Type B pancreatic cell (in vitro differentiated cells): ENCODE measurements around the gene ALDH9A1. TPM values are rescaled to one million over a fixed set of nuclear protein-coding genes. Genes with fewer than 3 reads are reported as not detected.

Experiments used
- DNase-seq: peaks from one replicate; pipeline ENCODE4 v3.0.0; 2021; ENCODE audit warnings: mixed read lengths; ENCODE audit not compliant: unreplicated experiment; ENCODE audit errors: extremely low spot score
- H3K27ac Mint-ChIP-seq: 2 replicates; pipeline ENCODE4 v1.8.0; 2021; ENCODE audit warnings: mild to moderate bottlenecking, mixed read lengths
- H3K27me3 Mint-ChIP-seq: 2 replicates; pipeline ENCODE4 v1.8.0; 2021; ENCODE audit warnings: mixed read lengths
- H3K36me3 Mint-ChIP-seq: 2 replicates; pipeline ENCODE4 v1.8.0; 2021; ENCODE audit warnings: mixed read lengths
- H3K4me1 Mint-ChIP-seq: one replicate; pipeline ENCODE4 v1.8.0; 2021; ENCODE audit warnings: mixed read lengths; ENCODE audit not compliant: unreplicated experiment
- H3K4me3 Mint-ChIP-seq: 2 replicates; pipeline ENCODE4 v1.8.0; 2021; ENCODE audit warnings: mild to moderate bottlenecking, mixed read lengths
- H3K9me3 Mint-ChIP-seq: 2 replicates; pipeline ENCODE4 v1.8.0; 2021; ENCODE audit warnings: mixed read lengths
- total RNA-seq: library from RNA; stranded (reverse); gene quantifications from 2 replicates; pipeline ENCODE4 v1.2.1, GENCODE V29; 2021; ENCODE audit warnings: low replicate concordance
- TF ChIP-seq, protein P1 (sequence below): fragments of 200-600 bp; sonication (generic); conservative IDR thresholded peaks from 2 replicates; pipeline ENCODE4 v1.5.0; 2021; ENCODE audit warnings: antibody characterized with exemption, mild to moderate bottlenecking

The ALDH9A1 gene
- total RNA-seq, 1 donor from 2014 or later = 57.8 TPM

GRCh38 chr1:165629848-165630628 is 68.3 kb downstream of the ALDH9A1 start:
- Mint-ChIP-seq H3K9me3 (no peaks in the 10 kb centered on the region), H3K27me3 (no peaks in the 10 kb centered on the region), H3K27ac (no peak overlapping the region), H3K36me3 (no peaks in the 10 kb centered on the region), H3K4me3 (no peak overlapping the region), H3K4me1 (peaks cover 17% of the 10 kb centered on the region)
- TF ChIP-seq, protein P1, sequence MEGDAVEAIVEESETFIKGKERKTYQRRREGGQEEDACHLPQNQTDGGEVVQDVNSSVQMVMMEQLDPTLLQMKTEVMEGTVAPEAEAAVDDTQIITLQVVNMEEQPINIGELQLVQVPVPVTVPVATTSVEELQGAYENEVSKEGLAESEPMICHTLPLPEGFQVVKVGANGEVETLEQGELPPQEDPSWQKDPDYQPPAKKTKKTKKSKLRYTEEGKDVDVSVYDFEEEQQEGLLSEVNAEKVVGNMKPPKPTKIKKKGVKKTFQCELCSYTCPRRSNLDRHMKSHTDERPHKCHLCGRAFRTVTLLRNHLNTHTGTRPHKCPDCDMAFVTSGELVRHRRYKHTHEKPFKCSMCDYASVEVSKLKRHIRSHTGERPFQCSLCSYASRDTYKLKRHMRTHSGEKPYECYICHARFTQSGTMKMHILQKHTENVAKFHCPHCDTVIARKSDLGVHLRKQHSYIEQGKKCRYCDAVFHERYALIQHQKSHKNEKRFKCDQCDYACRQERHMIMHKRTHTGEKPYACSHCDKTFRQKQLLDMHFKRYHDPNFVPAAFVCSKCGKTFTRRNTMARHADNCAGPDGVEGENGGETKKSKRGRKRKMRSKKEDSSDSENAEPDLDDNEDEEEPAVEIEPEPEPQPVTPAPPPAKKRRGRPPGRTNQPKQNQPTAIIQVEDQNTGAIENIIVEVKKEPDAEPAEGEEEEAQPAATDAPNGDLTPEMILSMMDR = no peak
- no peak for DNase-seq

DNA sequence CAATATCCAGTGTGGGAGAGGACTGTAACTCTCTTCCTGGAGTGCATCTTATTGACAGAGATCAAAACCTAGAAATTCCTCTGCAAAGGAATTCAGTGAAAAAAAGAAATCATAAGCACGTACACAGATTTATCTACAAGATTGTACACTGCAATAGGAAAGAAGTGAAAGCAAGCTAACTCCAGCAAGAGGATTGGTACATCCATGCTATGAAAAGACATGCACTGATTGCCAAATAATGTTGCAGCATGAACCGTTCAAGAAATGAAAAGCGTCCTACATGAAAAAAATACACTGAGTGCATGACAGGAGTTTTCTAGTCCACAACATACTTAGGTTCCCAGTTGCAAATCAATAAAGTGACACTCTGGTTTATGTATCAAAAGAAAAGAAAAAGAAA is 69.2 kb downstream of the ALDH9A1 start:
- H3K27ac Mint-ChIP-seq = no peak overlapping the region
- no peak for DNase-seq
- TF ChIP-seq, protein P1 = no peak
- peak overlapping the region; percentile 46 for H3K4me3 Mint-ChIP-seq
- H3K27me3 Mint-ChIP-seq = no peaks in the 10 kb centered on the region
- H3K9me3 Mint-ChIP-seq = no peaks in the 10 kb centered on the region
- peaks cover 12% of the 10 kb centered on the region for H3K4me1 Mint-ChIP-seq
- H3K36me3 Mint-ChIP-seq = no peaks in the 10 kb centered on the region

GRCh38 chr1:165628147-165628822 is 70.1 kb downstream of the ALDH9A1 start:
- H3K9me3 Mint-ChIP-seq = no peaks in the 10 kb centered on the region

DNA sequence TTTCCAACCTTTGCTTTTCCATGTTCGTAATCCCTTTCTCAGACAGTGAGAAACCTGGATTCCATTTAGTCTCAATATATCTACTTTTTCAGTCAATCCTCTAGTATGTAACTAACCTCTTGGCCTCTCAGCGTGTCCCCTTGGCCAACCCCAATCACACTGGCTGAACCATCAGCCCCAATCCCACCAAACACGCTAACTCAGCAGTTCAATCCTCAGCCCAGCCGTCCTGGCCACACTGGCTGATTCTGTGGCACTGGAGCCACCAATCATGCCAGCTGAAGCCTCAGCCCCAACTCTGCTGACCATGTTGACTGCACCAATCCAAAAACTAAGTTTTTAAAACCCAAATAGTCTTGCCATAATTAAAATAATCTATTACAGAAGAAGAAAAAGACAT is 73.9 kb downstream of the ALDH9A1 start:
- H3K27me3 Mint-ChIP-seq = peaks cover 7% of the 10 kb centered on the region
- H3K4me3 Mint-ChIP-seq = no peak overlapping the region

More at GRCh38 chr1:165628147-165628822, 70.1 kb downstream of the ALDH9A1 start:
- Mint-ChIP-seq H3K4me3 (peak overlapping the region; percentile 51), H3K27me3 (no peaks in the 10 kb centered on the region), H3K4me1 (peaks cover 6% of the 10 kb centered on the region), H3K27ac (no peak overlapping the region), H3K36me3 (no peaks in the 10 kb centered on the region)
- TF ChIP-seq, protein P1 = no peak
- no peak for DNase-seq

GRCh38 chr1:165623624-165624023 is 74.7 kb downstream of the ALDH9A1 start:
- no peak overlapping the region for H3K27ac Mint-ChIP-seq
- H3K4me1 Mint-ChIP-seq = peaks cover 6% of the 10 kb centered on the region
- no peaks in the 10 kb centered on the region for H3K36me3 Mint-ChIP-seq
- peaks cover 7% of the 10 kb centered on the region for H3K27me3 Mint-ChIP-seq
- H3K4me3 Mint-ChIP-seq = no peak overlapping the region
- no peaks in the 10 kb centered on the region for H3K9me3 Mint-ChIP-seq
- no peak for DNase-seq
- TF ChIP-seq, protein P1 = no peak

More for the DNA sequence above, 73.9 kb downstream of the ALDH9A1 start:
- no peaks in the 10 kb centered on the region for H3K9me3 Mint-ChIP-seq
- H3K27ac Mint-ChIP-seq = no peak overlapping the region
- TF ChIP-seq, protein P1 = no peak
- H3K4me1 Mint-ChIP-seq = peaks cover 6% of the 10 kb centered on the region
- no peaks in the 10 kb centered on the region for H3K36me3 Mint-ChIP-seq
- no peak for DNase-seq
